Panc1 (cell line): Measurements from ENCODE around the gene IRAK4. TPM values are rescaled to one million over a fixed set of nuclear protein-coding genes. Genes with fewer than 3 reads are reported as not detected.

Source experiments
- ATAC-seq: fragments of 200-7000 bp; cut with Tn5 transposase; 2 replicates; pipeline ENCODE4 v1.9.1; 2020; ENCODE audit warnings: mild to moderate bottlenecking, moderate library complexity
- BruUV-seq: library from RNA; stranded (reverse); fragments of 400-500 nt; replicated peaks from 2 replicates; lab custom pipeline; 2021; lab: Mats Ljungman, UMichigan
- CTCF ChIA-PET: fragments of 300-600 bp; sonication (Branson Sonifier 250); formaldehyde crosslinking; loops from one replicate; lab custom pipeline; 2022; ENCODE audit warnings: antibody characterized with exemption; lab: Charles Lee
- POLR2A ChIA-PET: fragments of 300-600 bp; sonication (Branson Sonifier 250); formaldehyde crosslinking; loops from one replicate; lab custom pipeline; 2022; ENCODE audit warnings: antibody characterized with exemption; lab: Charles Lee
- DNase-seq: peaks from one replicate; pipeline ENCODE4 v3.0.0-alpha.2; 2010; ENCODE audit warnings: low read depth, low spot score
- H3K27ac ChIP-seq: 2 replicates; pipeline ENCODE4 v1.5.1; 2011; ENCODE audit warnings: mild to moderate bottlenecking, low read length, inconsistent platforms
- H3K27me3 ChIP-seq: fragments of 200-500 bp; sonication (Bioruptor generic); 2 replicates; pipeline ENCODE4 v1.6.0; 2014; ENCODE audit warnings: low read length, inconsistent platforms; ENCODE audit not compliant: control insufficient read depth, insufficient read depth
- H3K36me3 ChIP-seq: fragments of 200-500 bp; sonication (Bioruptor generic); 2 replicates; pipeline ENCODE4 v1.5.1; 2014; ENCODE audit warnings: inconsistent platforms, mild to moderate bottlenecking, low read length, moderate library complexity; ENCODE audit not compliant: control insufficient read depth, insufficient read depth
- H3K4me1 ChIP-seq: 2 replicates; pipeline ENCODE4 v1.5.1; 2011; ENCODE audit warnings: inconsistent platforms, mild to moderate bottlenecking, low read length, moderate library complexity; ENCODE audit not compliant: control insufficient read depth, insufficient read depth
- H3K4me3 ChIP-seq, 2 experiments: 2 replicates each; pipeline ENCODE4 v1.5.1; 2011 to 2012; ENCODE audit warnings: low read depth in 2 of 2, low read length in 2 of 2, mild to moderate bottlenecking in 2 of 2, inconsistent platforms in 1 of 2, moderate library complexity in 1 of 2
- H3K9me3 ChIP-seq: fragments of 200-500 bp; sonication (Bioruptor generic); 2 replicates; pipeline ENCODE4 v1.5.1; 2014; ENCODE audit warnings: low read depth, mild to moderate bottlenecking, inconsistent platforms, low read length, moderate library complexity; ENCODE audit not compliant: control insufficient read depth, insufficient read depth
- CTCF ChIP-seq: fragments of 450-650 bp; IDR thresholded peaks from 2 replicates; pipeline ENCODE4 v1.5.1; 2017; ENCODE audit warnings: mild to moderate bottlenecking
- POLR2AphosphoS5 ChIP-seq: IDR thresholded peaks from 2 replicates; pipeline ENCODE4 v1.6.1; 2012; ENCODE audit warnings: mild to moderate bottlenecking, low read depth, low read length, moderate library complexity
- REST ChIP-seq, 2 experiments: IDR thresholded peaks; 2 replicates each; pipeline ENCODE4 v1.6.1; 2011 to 2012; ENCODE audit warnings: low read depth in 2 of 2, control low read depth in 1 of 2, low read length in 1 of 2, mild to moderate bottlenecking in 1 of 2, moderate library complexity in 1 of 2; ENCODE audit not compliant: insufficient read depth in 1 of 2
- SIN3A ChIP-seq: IDR thresholded peaks from 2 replicates; pipeline ENCODE4 v1.6.1; 2012; ENCODE audit warnings: low read depth, mild to moderate bottlenecking, low read length, moderate library complexity, borderline replicate concordance; ENCODE audit not compliant: insufficient read depth
- TCF7L2 ChIP-seq: IDR thresholded peaks from 2 replicates; pipeline ENCODE4 v1.6.1; 2011; ENCODE audit warnings: mild to moderate bottlenecking, low read depth, low read length, inconsistent platforms
- in situ Hi-C: cut with HindIII; loops from 2 replicates; pipeline ENCODE4 v1.10.0; 2016; ENCODE audit warnings: low sequenced_read_pairs, low pct_unique_long_range_greater_than_20kb
- intact Hi-C: fragments of 100-400 bp; cut with micrococcal nuclease; formaldehyde crosslinking; loops from one replicate; pipeline ENCODE4 v1.10.0; 2022; ENCODE audit not compliant: unreplicated experiment
- total RNA-seq: library from RNA; stranded (reverse); gene quantifications from one replicate; pipeline ENCODE4 v1.2.1, GENCODE V29; 2021; ENCODE audit not compliant: unreplicated experiment

IRAK4 gene
- total RNA-seq, 1 experiment from 2014 or later = 11.3 TPM

GRCh38 chr12:43827093-43827492 lies 68.3 kb downstream of the IRAK4 start:
- intact Hi-C loops = no loop called here
- ATAC-seq = no peak
- Histone ChIP-seq H3K27me3 (no peaks in the 10 kb centered on the region), H3K9me3 (no peaks in the 10 kb centered on the region), H3K4me3 (no peak overlapping the region), H3K36me3 (no peaks in the 10 kb centered on the region), H3K27ac (no peak overlapping the region), H3K4me1 (no peaks in the 10 kb centered on the region)
- BruUV-seq = no TSS peak
- ChIA-PET POLR2A (no interaction called here), CTCF (no interaction called here)
- in situ Hi-C loops = no loop called here
- DNase-seq = no peak
- no peak for TF ChIP-seq CTCF
- TF ChIP-seq POLR2AphosphoS5 = no peak
- no peak for TF ChIP-seq REST (IDR thresholded peaks at IDR 0.05; ENCODE audit: insufficient read depth in 1 of 2, low read depth in 2 of 2, low read length in 1 of 2)
- TF ChIP-seq SIN3A = no peak
- TF ChIP-seq TCF7L2 = no peak

- Histone ChIP-seq H3K4me1 (0 out of 2 replicates have a peak, but pooled peaks cover 6% of the 10 kb centered on the region), H3K9me3 (no peaks in the 10 kb centered on the region), H3K27ac (no peak overlapping the region), H3K36me3 (no peaks in the 10 kb centered on the region), H3K27me3 (no peaks in the 10 kb centered on the region), H3K4me3 (no peak overlapping the region)
- ChIA-PET CTCF (no interaction called here), POLR2A (no interaction called here)
- in situ Hi-C loops (no loop called here), intact Hi-C loops (no loop called here)
- BruUV-seq = no TSS peak
- ATAC-seq (no peak), DNase-seq (no peak)
- TF ChIP-seq SIN3A = no peak
- TF ChIP-seq CTCF = no peak
- no peak for TF ChIP-seq POLR2AphosphoS5
- no peak for TF ChIP-seq TCF7L2
- no peak for TF ChIP-seq REST (IDR thresholded peaks at IDR 0.05; ENCODE audit: insufficient read depth in 1 of 2, low read depth in 2 of 2, low read length in 1 of 2)
These were observed 73.9 kb downstream of the IRAK4 start for GRCh38 chr12:43832463-43833168.
